Measurements from ENCODE around the gene PLEKHA4. TPM values are rescaled to one million over a fixed set of nuclear protein-coding genes. Genes with fewer than 3 reads are reported as not detected.

The PLEKHA4 gene
- total RNA-seq, 4 donors from 2014 or later, result 2.6 to 34.4 (median 10.3) TPM

DNA sequence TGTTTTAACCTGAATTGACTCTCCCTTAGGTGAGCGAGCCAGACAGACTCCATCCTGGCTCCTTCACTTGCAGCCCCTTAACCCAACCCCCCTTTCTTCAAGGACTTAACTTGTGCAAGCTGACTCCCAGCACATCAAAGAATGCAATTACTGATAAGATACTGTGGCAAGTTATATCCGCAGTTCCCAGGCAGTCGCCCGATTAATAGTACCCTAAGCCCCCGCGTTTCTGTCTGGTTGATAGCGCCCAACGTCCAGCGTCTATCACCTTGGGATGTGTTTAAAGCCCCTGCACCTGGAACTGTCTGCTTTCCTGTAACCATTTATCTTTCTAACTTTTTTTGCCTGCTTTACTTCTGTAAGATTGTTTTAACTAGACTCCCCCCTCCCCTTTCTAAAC lies 38.3 kb downstream of the PLEKHA4 start:
- no peak overlapping the region for H3K4me3 ChIP-seq
- no peaks in the 10 kb centered on the region for H3K4me1 ChIP-seq
- in situ Hi-C loops (cut with MboI; ENCODE audit: low pct_ligation_motif_present in 1 of 4, low pct_unique_long_range_greater_than_20kb in 1 of 4, low sequenced_read_pairs in 3 of 4) (no loop called here), intact Hi-C loops (cut with DNase I; ENCODE audit: low total_unique reads) (no loop called here)
- no peaks in the 10 kb centered on the region for H3K9me3 ChIP-seq
- H3K27me3 ChIP-seq, result no peaks in the 10 kb centered on the region
- TF ChIP-seq POLR2A (IDR thresholded peaks at IDR 0.05) (no peak), EP300 (IDR thresholded peaks at IDR 0.05; ENCODE audit: low read depth) (no peak), POLR2AphosphoS5 (IDR thresholded peaks at IDR 0.05) (no peak)
- TF ChIP-seq, protein P1, sequence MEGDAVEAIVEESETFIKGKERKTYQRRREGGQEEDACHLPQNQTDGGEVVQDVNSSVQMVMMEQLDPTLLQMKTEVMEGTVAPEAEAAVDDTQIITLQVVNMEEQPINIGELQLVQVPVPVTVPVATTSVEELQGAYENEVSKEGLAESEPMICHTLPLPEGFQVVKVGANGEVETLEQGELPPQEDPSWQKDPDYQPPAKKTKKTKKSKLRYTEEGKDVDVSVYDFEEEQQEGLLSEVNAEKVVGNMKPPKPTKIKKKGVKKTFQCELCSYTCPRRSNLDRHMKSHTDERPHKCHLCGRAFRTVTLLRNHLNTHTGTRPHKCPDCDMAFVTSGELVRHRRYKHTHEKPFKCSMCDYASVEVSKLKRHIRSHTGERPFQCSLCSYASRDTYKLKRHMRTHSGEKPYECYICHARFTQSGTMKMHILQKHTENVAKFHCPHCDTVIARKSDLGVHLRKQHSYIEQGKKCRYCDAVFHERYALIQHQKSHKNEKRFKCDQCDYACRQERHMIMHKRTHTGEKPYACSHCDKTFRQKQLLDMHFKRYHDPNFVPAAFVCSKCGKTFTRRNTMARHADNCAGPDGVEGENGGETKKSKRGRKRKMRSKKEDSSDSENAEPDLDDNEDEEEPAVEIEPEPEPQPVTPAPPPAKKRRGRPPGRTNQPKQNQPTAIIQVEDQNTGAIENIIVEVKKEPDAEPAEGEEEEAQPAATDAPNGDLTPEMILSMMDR (IDR thresholded peaks at IDR 0.05), result no peak
- 86 to 93% methylated on average over 3 to 9 of the region's 9 CpGs for WGBS, 2 donors (ENCODE audit: low coverage in 1 of 2)
- no peak for DNase-seq
- no peaks in the 10 kb centered on the region for H3K36me3 ChIP-seq
- no peak overlapping the region for H3K27ac ChIP-seq

DNA sequence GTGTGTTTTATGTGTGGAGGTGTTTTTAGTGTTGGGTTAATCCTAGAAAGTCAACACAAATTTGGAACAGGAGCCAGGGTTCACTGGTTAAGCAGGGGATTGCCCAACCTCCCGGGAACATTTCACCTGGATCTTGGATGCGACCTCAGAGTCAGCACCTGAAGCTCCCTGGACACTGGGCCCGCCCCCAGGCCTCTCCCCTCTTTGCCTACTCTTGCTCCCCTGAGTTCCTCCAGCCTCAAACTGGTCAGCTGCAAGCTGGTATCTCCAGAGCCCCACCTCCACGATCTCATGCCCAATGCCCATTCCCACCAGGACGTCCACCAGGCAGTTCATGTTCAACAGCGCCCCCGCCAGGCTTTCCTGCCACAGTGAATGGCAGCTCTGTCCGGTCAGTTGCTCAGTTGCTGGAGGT lies 41.8 kb downstream of the PLEKHA4 start:
- peak; percentile 29 for DNase-seq
- H3K4me3 ChIP-seq, result no peak overlapping the region
- H3K27me3 ChIP-seq, result no peaks in the 10 kb centered on the region
- H3K4me1 ChIP-seq, result no peaks in the 10 kb centered on the region
- 65 to 100% methylated on average over 1 to 8 of the region's 8 CpGs for WGBS, 2 donors (ENCODE audit: low coverage in 1 of 2)
- no peaks in the 10 kb centered on the region for H3K36me3 ChIP-seq
- no peak for TF ChIP-seq POLR2AphosphoS5 (IDR thresholded peaks at IDR 0.05)
- TF ChIP-seq, protein P1 (IDR thresholded peaks at IDR 0.05), result peak in 1 of 5 experiments; percentile 37
- no peak for TF ChIP-seq POLR2A (IDR thresholded peaks at IDR 0.05)
- no peak for TF ChIP-seq EP300 (IDR thresholded peaks at IDR 0.05; ENCODE audit: low read depth)
- no peaks in the 10 kb centered on the region for H3K9me3 ChIP-seq
- intact Hi-C loops (cut with DNase I; ENCODE audit: low total_unique reads) (no loop called here), in situ Hi-C loops (cut with MboI; ENCODE audit: low pct_ligation_motif_present in 1 of 4, low pct_unique_long_range_greater_than_20kb in 1 of 4, low sequenced_read_pairs in 3 of 4) (no loop called here)
- no peak overlapping the region for H3K27ac ChIP-seq

DNA sequence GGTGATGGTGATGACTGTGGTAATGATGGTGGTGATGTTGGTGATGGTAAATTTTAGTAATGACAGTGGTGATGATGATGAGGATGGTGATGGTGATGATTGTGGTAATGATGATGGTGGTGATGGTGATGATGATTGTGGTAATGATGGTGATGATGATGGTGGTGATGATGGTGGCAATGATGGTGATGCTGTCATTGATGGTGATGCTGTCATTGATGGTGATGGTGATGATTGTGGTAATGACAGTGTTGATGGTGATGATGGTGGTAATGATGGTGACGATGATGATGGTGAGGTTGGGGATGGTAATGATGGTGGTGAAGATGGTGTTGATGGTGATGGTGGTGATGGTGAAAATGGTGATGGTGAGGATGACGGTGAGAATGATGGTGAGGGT lies 45.9 kb downstream of the PLEKHA4 start:
- no peaks in the 10 kb centered on the region for H3K27me3 ChIP-seq
- WGBS, 2 donors (ENCODE audit: low coverage in 1 of 2), result 91 to 93% methylated on average over 2 of the region's 2 CpGs
- H3K9me3 ChIP-seq, result no peaks in the 10 kb centered on the region
- TF ChIP-seq POLR2AphosphoS5 (IDR thresholded peaks at IDR 0.05), result no peak
- TF ChIP-seq, protein P1 (IDR thresholded peaks at IDR 0.05), result no peak
- no peak for TF ChIP-seq POLR2A (IDR thresholded peaks at IDR 0.05)
- no peak for TF ChIP-seq EP300 (IDR thresholded peaks at IDR 0.05; ENCODE audit: low read depth)
- no peak for DNase-seq
- H3K36me3 ChIP-seq, result no peaks in the 10 kb centered on the region
- H3K4me3 ChIP-seq, result no peak overlapping the region
- H3K27ac ChIP-seq, result no peak overlapping the region
- intact Hi-C loops (cut with DNase I; ENCODE audit: low total_unique reads), result no loop called here
- in situ Hi-C loops (cut with MboI; ENCODE audit: low pct_ligation_motif_present in 1 of 4, low pct_unique_long_range_greater_than_20kb in 1 of 4, low sequenced_read_pairs in 3 of 4), result no loop called here
- H3K4me1 ChIP-seq, result peaks cover 10 to 15% (median 14%) of the 10 kb centered on the region in 4 donors

DNA sequence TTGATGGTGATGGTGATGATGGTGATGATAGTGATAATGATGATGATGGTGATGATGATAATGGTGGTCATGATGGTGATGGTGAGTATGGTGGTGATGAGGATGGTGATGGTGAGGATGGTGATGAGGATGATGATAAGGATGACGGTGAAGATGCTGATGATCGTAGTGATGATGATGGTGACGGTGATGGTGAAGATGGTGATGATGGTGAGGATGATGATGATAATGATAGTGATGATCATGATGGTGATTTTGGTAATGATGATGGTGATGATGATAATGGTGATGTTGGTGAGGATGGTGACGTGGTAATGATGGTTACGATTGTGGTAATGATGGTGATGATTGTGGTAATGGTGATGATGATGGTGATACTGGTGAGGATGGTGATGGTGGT lies 46.8 kb downstream of the PLEKHA4 start:
- WGBS, 2 donors (ENCODE audit: low coverage in 1 of 2), result 86 to 96% methylated on average over 5 of the region's 5 CpGs
- Histone ChIP-seq H3K27me3 (no peaks in the 10 kb centered on the region), H3K27ac (no peak overlapping the region), H3K4me1 (peaks cover 10 to 15% (median 15%) of the 10 kb centered on the region in 4 donors), H3K36me3 (no peaks in the 10 kb centered on the region), H3K4me3 (no peak overlapping the region), H3K9me3 (no peaks in the 10 kb centered on the region)
- no peak for DNase-seq
- no peak for TF ChIP-seq POLR2A (IDR thresholded peaks at IDR 0.05)
- TF ChIP-seq, protein P1 (IDR thresholded peaks at IDR 0.05), result no peak
- TF ChIP-seq POLR2AphosphoS5 (IDR thresholded peaks at IDR 0.05), result no peak
- TF ChIP-seq EP300 (IDR thresholded peaks at IDR 0.05; ENCODE audit: low read depth), result no peak
- in situ Hi-C loops (cut with MboI; ENCODE audit: low pct_ligation_motif_present in 1 of 4, low pct_unique_long_range_greater_than_20kb in 1 of 4, low sequenced_read_pairs in 3 of 4) (no loop called here), intact Hi-C loops (cut with DNase I; ENCODE audit: low total_unique reads) (no loop called here)

Measured in transverse colon (tissue), 4 donors.